ENCODE data around the gene PRPH2.

The PRPH2 gene

GRCh38 chr6:42756722-42757121 lies 34.3 kb upstream of the PRPH2 start:
- H3K36me3 ChIP-seq (ENCODE audit: control insufficient read depth, insufficient read depth, low read length) = peaks cover 7% of the 10 kb centered on the region
- WGBS, 2 experiments (ENCODE audit: insufficient coverage in 2 of 2) = no CpG with 5 or more reads among the region's 7 CpGs
- H3K27ac ChIP-seq (ENCODE audit: low read depth, low read length, severe bottlenecking) = no peak overlapping the region
- H3K4me1 ChIP-seq (ENCODE audit: control insufficient read depth, insufficient read depth, low read length, poor library complexity, severe bottlenecking) = no peaks in the 10 kb centered on the region
- H3K9me3 ChIP-seq (ENCODE audit: control insufficient read depth, low read length) = no peaks in the 10 kb centered on the region
- H3K4me3 ChIP-seq (ENCODE audit: extremely low read depth, insufficient read depth, low read length, poor library complexity, severe bottlenecking) = no peak overlapping the region

- Histone ChIP-seq H3K9me3 (ENCODE audit: control insufficient read depth, low read length) (no peaks in the 10 kb centered on the region), H3K36me3 (ENCODE audit: control insufficient read depth, insufficient read depth, low read length) (peaks cover 9% of the 10 kb centered on the region), H3K4me3 (ENCODE audit: extremely low read depth, insufficient read depth, low read length, poor library complexity, severe bottlenecking) (no peak overlapping the region), H3K27ac (ENCODE audit: low read depth, low read length, severe bottlenecking) (no peak overlapping the region), H3K4me1 (ENCODE audit: control insufficient read depth, insufficient read depth, low read length, poor library complexity, severe bottlenecking) (no peaks in the 10 kb centered on the region)
- WGBS, 2 experiments (ENCODE audit: insufficient coverage in 2 of 2) = 86 to 89% methylated on average over 2 of the region's 5 CpGs
Measured at GRCh38 chr6:42754759-42755158, 32.4 kb upstream of the PRPH2 start.

GRCh38 chr6:42751055-42751454 lies 28.7 kb upstream of the PRPH2 start:
- WGBS, 2 experiments (ENCODE audit: insufficient coverage in 2 of 2) = 100% methylated on average over 3 of the region's 3 CpGs; no CpG with 5 or more reads in 1 of the 2 experiments
- H3K36me3 ChIP-seq (ENCODE audit: control insufficient read depth, insufficient read depth, low read length) = peaks cover 3% of the 10 kb centered on the region

GRCh38 chr6:42748203-42748898 lies 26.0 kb upstream of the PRPH2 start:
- H3K4me1 ChIP-seq (ENCODE audit: control insufficient read depth, insufficient read depth, low read length, poor library complexity, severe bottlenecking) = peaks cover 10% of the 10 kb centered on the region

More at GRCh38 chr6:42751055-42751454, 28.7 kb upstream of the PRPH2 start:
- no peaks in the 10 kb centered on the region for H3K9me3 ChIP-seq (ENCODE audit: control insufficient read depth, low read length)
- H3K4me1 ChIP-seq (ENCODE audit: control insufficient read depth, insufficient read depth, low read length, poor library complexity, severe bottlenecking) = peaks cover 4% of the 10 kb centered on the region
- no peak overlapping the region for H3K4me3 ChIP-seq (ENCODE audit: extremely low read depth, insufficient read depth, low read length, poor library complexity, severe bottlenecking)
- no peak overlapping the region for H3K27ac ChIP-seq (ENCODE audit: low read depth, low read length, severe bottlenecking)

GRCh38 chr6:42746463-42747391 lies 24.3 kb upstream of the PRPH2 start:
- peaks cover 14% of the 10 kb centered on the region for H3K4me1 ChIP-seq (ENCODE audit: control insufficient read depth, insufficient read depth, low read length, poor library complexity, severe bottlenecking)
- H3K36me3 ChIP-seq (ENCODE audit: control insufficient read depth, insufficient read depth, low read length) = peaks cover 9% of the 10 kb centered on the region
- WGBS, 2 experiments (ENCODE audit: insufficient coverage in 2 of 2) = 0 to 1% methylated on average over 22 to 24 of the region's 55 CpGs
- peak overlapping the region; percentile 92 for H3K27ac ChIP-seq (ENCODE audit: low read depth, low read length, severe bottlenecking)
- H3K4me3 ChIP-seq (ENCODE audit: extremely low read depth, insufficient read depth, low read length, poor library complexity, severe bottlenecking) = peak overlapping the region; percentile 99
- H3K9me3 ChIP-seq (ENCODE audit: control insufficient read depth, low read length) = no peaks in the 10 kb centered on the region

More at GRCh38 chr6:42748203-42748898, 26.0 kb upstream of the PRPH2 start:
- 71 to 84% methylated on average over 7 to 8 of the region's 8 CpGs for WGBS, 2 experiments (ENCODE audit: insufficient coverage in 2 of 2)
- Histone ChIP-seq H3K36me3 (ENCODE audit: control insufficient read depth, insufficient read depth, low read length) (peaks cover 9% of the 10 kb centered on the region), H3K4me3 (ENCODE audit: extremely low read depth, insufficient read depth, low read length, poor library complexity, severe bottlenecking) (no peak overlapping the region), H3K27ac (ENCODE audit: low read depth, low read length, severe bottlenecking) (peak overlapping the region; percentile 6), H3K9me3 (ENCODE audit: control insufficient read depth, low read length) (no peaks in the 10 kb centered on the region)

- Histone ChIP-seq H3K9me3 (ENCODE audit: control insufficient read depth, low read length) (no peaks in the 10 kb centered on the region), H3K36me3 (ENCODE audit: control insufficient read depth, insufficient read depth, low read length) (peaks cover 9% of the 10 kb centered on the region), H3K4me3 (ENCODE audit: extremely low read depth, insufficient read depth, low read length, poor library complexity, severe bottlenecking) (peak within 1 kb of the TSS; percentile 99), H3K4me1 (ENCODE audit: control insufficient read depth, insufficient read depth, low read length, poor library complexity, severe bottlenecking) (peaks cover 14% of the 10 kb centered on the region), H3K27ac (ENCODE audit: low read depth, low read length, severe bottlenecking) (peak within 1 kb of the TSS; percentile 92)
- 0 to 1% methylated on average over 39 to 44 of the region's 57 CpGs for WGBS, 2 experiments (ENCODE audit: insufficient coverage in 2 of 2)
Measured at GRCh38 chr6:42745640-42746462, 23.5 kb upstream of the PRPH2 start, which contains the start of gene TBCC. TBCC (minus strand) TSS chr6:42746103; CDS start chr6:42746073, 30 bp downstream.

GRCh38 chr6:42745083-42745639 lies 22.8 kb upstream of the PRPH2 start:
- H3K27ac ChIP-seq (ENCODE audit: low read depth, low read length, severe bottlenecking) = peak overlapping the region; percentile 85
- H3K4me1 ChIP-seq (ENCODE audit: control insufficient read depth, insufficient read depth, low read length, poor library complexity, severe bottlenecking) = peaks cover 14% of the 10 kb centered on the region
- no peaks in the 10 kb centered on the region for H3K9me3 ChIP-seq (ENCODE audit: control insufficient read depth, low read length)
- H3K4me3 ChIP-seq (ENCODE audit: extremely low read depth, insufficient read depth, low read length, poor library complexity, severe bottlenecking) = peak overlapping the region; percentile 99
- H3K36me3 ChIP-seq (ENCODE audit: control insufficient read depth, insufficient read depth, low read length) = peaks cover 7% of the 10 kb centered on the region
- 1 to 4% methylated on average over 26 to 29 of the region's 29 CpGs for WGBS, 2 experiments (ENCODE audit: insufficient coverage in 2 of 2)

- H3K9me3 ChIP-seq (ENCODE audit: control insufficient read depth, low read length) = no peaks in the 10 kb centered on the region
- 75 to 78% methylated on average over 15 to 19 of the region's 21 CpGs for WGBS, 2 experiments (ENCODE audit: insufficient coverage in 2 of 2)
- H3K36me3 ChIP-seq (ENCODE audit: control insufficient read depth, insufficient read depth, low read length) = peaks cover 6% of the 10 kb centered on the region
- peaks cover 14% of the 10 kb centered on the region for H3K4me1 ChIP-seq (ENCODE audit: control insufficient read depth, insufficient read depth, low read length, poor library complexity, severe bottlenecking)
- H3K4me3 ChIP-seq (ENCODE audit: extremely low read depth, insufficient read depth, low read length, poor library complexity, severe bottlenecking) = peak overlapping the region; percentile 99
- H3K27ac ChIP-seq (ENCODE audit: low read depth, low read length, severe bottlenecking) = no peak overlapping the region
Measured at GRCh38 chr6:42744351-42744893, 22.0 kb upstream of the PRPH2 start.

- Histone ChIP-seq H3K27ac (ENCODE audit: low read depth, low read length, severe bottlenecking) (no peak overlapping the region), H3K36me3 (ENCODE audit: control insufficient read depth, insufficient read depth, low read length) (peaks cover 6% of the 10 kb centered on the region), H3K4me3 (ENCODE audit: extremely low read depth, insufficient read depth, low read length, poor library complexity, severe bottlenecking) (no peak overlapping the region), H3K9me3 (ENCODE audit: control insufficient read depth, low read length) (no peaks in the 10 kb centered on the region), H3K4me1 (ENCODE audit: control insufficient read depth, insufficient read depth, low read length, poor library complexity, severe bottlenecking) (peaks cover 10% of the 10 kb centered on the region)
- WGBS, 2 experiments (ENCODE audit: insufficient coverage in 2 of 2) = 78 to 88% methylated on average over 5 of the region's 5 CpGs
Measured at GRCh38 chr6:42742116-42742894, 19.9 kb upstream of the PRPH2 start.

All from mesodermal cell (in vitro differentiated cells).